HG02870 (cell line): Measurements from ENCODE around the gene ANP32A.

Experiments used
- ATAC-seq: cut with Tn5 transposase; IDR thresholded peaks from one replicate; pipeline ENCODE4 v1.9.1; 2021; ENCODE audit warnings: mild to moderate bottlenecking, moderate library complexity; ENCODE audit not compliant: unreplicated experiment

ANP32A gene

DNA sequence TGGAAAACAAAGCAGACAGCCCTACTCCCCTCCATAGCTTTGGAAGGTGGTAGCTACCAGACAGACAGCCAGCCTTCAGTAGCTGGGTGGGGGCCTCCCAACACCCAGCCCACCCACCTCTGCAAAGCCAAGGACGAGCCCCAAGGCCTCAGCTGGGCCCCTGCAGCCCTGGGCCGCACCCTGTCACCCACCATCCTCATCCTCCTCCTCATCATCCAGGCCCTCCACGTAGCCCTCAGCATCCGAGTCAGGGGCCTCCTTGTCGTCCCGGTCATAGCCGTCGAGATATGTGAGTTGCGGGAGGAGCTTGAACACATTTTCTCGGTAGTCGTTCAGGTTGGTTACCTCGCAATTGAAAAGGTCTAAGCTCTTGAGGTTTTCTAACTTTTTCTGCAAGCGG is 36.5 kb downstream of the ANP32A start:
- ATAC-seq = no peak

DNA sequence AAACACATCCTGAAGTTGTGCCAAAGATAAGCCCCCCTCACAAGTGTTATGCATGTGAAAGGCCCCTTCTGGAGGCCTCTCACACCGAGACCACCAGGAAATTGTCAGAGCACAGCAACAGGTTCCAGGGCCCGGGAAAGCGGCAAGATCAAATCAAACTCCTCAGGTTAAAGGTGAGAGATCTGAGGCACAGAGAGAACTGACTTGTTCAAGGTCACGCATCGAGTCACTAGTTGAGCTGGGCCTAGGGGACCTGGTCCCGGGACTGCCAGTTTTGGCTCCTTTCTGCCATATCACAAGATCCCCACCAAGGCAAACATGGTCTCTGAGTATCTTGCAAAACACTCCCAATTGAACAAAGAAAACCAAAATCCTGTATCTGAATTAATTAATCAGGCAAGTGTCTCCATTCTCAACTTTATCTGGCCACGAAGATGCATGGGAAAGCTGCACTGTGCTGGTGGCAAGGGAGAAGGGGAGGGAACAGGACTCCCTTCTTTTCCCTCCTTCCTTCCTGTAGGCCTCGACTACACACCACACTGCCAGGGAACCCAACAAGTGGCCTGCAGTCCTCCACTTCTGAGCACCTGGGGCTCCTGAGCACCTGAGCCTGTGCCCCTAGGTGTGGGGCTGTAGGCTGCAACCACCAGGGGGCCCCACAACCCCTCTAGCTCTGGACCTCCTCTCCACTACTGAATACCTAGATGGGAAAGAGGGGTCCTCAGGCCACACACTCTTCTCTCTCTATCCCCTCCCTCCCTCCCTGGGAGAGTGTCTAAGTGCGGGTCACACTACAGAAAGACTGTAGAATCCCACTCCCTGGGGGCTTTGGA is 37.3 kb downstream of the ANP32A start:
- ATAC-seq = no peak

DNA sequence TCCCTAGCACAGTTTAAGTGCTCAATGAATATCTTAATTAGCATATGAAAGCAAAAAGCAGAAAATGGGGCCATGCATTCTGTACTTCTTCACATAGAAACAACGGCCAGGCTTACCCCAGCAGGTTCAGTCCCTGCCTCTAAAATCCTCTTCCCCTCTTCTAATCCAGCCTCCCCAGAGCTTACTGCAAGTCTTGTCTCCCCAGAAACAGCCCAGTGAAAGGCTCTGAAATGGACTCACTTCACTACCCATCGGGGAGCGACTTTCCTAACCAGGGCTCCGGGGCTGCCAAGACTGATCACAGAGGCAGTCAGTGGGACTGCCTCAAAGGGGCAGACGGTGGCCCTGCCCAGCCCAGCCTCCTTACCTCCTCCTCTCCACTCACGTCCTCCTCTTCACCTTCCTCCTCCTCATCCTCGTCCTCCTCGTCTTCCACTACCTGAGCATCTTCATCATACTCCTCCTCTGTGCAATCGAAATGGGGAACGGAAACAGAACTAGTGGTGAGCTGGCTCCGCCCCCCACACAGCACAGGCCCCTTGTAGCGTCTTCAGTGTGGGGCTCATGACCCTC is 38.0 kb downstream of the ANP32A start:
- ATAC-seq = no peak

DNA sequence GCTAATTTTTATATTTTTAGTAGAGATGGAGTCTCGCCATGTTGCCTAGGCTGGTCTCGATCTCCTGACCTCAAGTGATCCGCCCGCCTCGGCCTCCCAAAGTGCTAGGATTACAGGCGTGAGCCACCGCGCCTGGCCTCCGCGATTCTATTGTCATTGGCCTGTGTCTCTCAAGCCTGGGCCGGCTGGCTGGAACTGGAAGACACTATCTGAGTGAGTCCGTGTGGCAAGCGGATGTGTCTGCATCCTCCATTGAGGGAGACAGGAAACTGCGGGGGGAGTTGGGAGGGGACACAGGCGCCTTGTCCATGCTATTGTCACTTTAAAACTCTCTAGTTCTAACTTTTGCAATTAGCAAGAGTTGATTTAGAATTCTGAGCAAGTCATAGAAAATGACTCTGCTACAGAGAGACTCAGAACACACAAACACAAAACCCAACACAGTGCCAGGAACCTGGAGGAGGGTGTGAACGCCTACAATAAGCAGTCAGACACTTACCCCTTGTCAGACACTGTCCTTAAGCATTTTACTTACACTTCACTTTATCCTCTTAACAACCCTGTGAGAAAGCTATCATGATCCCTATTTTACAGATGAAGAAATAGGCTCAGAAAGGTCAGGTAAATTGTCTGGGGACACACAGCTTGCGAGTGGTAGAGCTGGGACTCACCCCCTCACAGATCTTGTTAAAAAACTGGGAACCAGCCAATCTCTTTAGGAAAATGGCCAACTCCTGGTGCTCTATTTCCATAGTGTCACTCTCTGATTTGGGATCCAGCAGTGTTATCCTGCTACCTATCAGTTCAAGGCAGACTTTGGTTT is 38.7 kb downstream of the ANP32A start:
- ATAC-seq = no peak

DNA sequence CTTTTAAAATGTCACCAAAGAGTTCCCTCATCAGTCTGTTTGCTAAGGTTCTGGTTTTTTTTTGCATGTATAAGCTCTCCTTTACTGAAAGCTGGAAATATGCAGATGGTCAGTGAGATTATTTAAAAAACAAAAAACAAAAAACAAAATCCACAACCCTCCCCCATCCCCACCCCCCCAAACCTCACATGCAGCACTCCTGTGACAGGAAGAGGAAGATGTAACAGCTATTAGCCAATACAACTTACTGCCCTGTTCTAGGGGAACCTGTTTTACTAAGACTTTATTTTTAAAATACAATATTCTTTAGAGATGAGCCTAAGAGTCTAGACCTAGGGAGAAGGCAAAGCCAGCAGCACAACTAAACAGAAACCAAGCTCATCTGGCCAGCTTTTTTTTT is 39.5 kb downstream of the ANP32A start:
- no peak for ATAC-seq

DNA sequence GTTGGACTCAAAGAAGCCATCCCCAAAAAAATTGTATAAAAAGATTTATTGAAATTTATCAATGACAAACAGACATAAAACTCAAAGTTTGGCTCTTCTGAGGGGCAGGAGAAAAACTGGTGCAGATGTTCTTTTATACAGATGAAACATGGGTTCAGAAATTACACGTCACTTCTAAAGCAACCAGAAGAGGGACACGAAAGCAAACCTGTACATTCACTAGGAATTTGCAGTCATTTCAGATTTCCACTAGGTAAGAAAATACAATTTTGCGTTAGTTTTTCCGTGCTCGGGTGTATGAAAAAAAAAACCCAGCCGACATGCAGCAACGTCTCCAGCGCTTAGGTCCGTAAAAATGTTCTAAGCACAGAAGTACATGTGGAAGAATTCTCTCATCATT is 41.8 kb downstream of the ANP32A start:
- no peak for ATAC-seq

DNA sequence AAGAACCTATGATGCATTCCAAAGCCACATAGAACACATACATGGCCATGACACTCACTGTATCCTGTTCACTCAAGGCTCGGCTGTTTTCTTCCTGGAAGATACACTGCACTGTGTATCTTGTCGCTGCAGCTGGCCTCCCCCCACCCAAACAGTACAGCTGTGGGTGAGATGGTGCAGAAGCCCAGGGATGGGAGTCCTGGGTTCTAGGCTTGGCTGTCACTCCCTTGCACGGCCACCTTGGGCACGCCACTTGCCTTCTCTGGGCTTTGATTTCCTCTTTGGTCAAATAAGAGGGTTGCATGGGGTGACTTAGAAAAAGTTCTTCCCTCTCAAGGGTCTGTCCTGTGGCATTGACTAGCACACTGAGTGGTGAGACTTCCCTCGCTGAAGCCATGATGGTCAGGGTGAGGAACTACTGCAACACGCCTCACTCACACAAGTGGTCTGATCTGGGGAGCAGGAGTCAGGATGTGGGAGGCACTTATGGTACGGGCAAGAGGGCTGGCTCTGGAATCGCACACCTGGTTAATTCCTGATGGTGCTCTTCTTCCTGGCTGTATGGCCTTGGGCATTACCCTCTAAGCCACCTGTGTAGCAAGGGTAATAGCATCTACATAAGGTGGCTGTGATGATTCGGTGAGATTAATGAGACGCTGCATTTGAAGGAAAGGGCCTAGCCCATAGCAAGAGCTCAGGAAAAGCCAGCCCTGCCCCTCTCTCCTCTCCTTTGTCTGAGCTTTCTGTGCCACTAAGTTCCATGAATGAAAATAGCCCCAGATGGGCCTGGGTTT is 44.0 kb downstream of the ANP32A start:
- no peak for ATAC-seq

DNA sequence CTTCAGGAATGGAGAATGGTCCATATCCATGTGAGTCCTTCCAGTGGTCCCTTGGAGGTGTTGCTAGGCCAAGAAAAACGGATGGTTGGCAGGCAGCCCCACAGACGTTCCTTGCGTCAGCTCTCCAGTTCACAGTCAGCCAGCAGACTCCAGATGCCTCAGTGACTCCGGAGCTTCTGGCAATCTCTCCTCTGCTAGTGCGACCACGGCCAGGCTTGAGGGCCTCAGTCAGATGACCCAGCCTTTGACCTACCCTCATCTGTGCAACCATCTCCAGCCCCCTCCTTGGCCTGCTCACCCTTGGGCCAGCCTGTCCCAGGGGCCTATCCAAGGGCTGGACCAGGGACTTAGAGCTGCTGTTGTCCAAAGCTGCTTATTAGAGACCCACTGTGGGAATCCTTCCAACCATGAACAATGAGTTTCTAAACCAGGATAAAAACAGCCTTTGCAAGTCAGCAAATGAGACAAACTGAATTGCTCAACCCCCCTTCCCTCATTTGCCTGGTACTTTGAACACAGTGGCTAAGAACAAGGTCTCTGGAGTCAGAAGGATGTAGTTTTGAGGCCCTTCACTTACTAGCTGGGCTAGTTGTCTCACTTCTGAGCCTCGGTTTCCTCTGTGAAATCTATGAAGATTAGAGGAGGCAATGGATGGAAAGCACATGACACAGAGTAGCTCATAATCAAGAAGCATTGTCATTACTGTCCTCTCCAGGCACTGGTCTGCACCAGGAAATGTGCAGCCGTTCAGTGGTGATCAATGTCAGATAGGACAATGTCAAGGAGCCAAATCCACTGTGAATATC is 44.8 kb downstream of the ANP32A start:
- ATAC-seq = no peak

DNA sequence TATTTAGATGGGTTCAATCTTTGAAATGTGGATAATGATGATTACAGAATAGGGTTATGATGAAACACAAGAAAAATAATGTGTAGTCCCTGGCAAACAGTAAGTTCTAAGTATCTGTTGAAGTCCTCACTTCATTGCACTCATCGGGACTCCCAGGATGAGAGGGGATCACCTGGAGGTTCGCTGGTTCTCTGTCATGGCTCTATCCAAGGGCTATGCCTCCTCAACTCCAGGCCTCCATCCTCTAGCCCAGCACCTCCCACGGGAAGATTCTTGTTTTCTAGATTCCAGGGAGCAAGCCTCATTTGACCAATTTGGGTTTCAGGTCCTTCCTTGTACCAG is 45.5 kb downstream of the ANP32A start:
- ATAC-seq = no peak

DNA sequence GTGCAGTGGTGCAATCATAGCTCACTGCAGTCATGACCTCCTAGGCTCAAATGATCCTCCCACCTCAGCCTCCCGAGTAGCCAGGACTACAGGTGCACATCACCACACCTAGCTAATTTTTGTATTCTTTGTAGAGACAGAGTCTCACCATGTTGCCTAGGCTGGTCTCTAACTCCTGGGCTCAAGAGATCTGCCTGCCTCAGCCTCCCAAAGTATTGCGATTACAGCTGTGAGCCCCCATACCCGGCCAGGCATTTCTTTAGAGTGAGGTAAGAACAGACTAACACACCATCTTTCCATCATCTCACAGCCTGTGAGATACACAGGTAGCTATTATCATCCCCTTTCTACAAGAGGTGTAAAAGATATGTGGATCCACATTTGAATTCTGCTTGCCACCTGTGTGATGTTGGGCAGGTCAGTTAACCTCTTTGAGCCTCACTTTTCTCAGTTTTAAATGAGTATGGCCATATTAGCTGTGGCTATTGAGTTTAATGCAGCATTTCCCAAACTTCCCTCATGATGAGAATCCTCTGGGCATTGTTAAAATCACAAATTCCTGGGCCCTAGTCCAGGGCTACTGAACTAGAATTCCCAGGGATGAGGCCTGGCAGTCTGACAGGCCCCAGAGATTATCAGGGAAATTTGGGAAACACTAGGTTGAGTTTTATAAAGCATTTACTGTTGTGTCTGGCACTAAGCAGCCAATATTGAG is 46.0 kb downstream of the ANP32A start:
- no peak for ATAC-seq

DNA sequence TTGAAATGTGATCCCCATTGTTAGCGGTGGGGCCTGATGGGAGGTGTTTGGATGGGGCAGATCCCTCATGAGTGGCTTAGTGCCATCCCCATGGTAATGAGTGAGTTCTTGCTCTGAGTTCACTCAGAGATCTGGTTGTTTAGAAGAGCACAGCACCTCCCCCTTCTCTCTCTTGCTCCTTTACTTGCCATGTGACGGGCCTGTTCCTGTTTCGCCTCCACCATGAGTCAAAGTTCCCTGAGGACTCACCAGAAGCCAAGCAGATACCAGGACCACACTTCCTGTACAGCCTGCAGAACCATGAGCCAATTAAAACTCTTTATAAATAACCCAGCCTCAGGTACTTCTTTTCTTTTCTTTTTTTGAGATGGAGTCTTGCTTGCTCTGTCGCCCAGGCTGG is 46.6 kb downstream of the ANP32A start:
- no peak for ATAC-seq

DNA sequence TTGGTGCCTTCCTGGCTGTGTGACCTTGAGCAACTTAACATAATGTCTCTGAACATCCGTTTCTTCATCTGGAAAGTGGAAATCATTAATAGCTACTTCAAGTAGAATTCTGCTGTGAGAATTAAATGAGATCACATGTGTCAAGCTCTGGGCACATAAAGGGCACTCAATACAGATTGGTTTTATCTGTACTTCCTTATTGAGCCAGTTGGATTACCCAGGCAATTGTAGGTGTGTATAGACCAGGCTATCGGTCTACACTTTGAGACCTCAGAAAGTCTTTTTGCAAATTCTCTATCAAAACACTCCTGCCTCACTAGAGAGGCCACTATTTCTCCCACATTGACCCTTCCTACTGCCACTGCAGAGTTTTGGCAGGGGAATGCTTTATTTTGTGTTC is 47.7 kb downstream of the ANP32A start:
- ATAC-seq = no peak

DNA sequence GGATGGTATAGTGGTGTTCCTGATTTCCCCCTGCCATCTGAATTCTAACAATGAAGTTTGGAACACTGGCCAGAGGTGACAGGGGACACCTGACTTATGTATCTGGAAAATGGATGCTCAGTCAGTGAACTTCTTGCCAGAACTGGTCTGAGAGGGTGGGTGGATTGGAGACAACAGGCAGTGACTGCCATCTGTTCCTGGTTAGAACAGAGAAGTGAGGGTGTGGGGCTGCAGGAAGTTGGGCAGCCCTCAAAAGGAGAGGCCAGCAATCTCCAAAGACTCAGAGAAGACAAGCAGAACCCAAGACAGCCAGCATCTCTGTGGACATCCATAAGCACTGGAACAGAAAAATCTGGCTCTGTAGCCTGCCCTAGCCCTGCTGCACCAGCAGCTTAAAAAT is 50.5 kb downstream of the ANP32A start:
- ATAC-seq = no peak

DNA sequence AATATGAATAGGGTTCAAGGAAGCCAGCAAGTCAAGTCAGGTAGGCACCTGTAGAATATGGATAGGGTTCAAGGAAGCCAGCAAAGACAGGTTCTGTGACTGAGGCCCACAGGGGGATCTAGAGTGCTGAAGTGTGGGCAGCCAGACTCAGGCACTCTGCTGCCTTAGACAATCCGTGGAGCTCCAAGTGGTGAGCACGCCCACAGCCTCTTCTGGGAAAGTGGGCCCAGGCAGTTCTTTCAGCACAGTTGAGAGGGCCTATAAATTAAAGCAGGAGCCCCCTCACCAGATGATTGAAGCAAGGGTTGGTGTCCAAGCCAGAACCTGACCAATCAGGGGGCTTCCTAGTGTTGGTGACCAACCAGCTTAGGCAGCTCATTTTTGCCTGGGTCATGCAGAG is 51.0 kb downstream of the ANP32A start:
- ATAC-seq = no peak

DNA sequence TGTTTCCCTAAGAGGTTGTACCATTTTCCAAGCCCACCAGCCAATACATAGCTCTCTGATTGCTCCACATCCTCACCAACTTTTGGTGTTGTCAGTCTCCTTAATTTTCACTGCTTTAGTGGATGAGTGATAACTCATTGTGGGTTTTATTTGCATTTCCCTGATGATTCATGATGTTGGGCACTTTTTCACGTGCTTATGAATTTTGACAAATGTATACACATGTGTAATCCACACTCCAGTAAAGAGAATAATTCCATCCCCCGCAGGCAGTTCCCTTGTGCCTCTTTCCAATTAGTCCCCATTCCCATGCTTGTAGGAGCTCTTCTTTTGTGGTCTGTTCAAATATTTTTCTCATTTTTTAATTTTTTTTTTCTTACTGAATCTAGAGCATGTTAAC is 52.4 kb downstream of the ANP32A start:
- no peak for ATAC-seq

DNA sequence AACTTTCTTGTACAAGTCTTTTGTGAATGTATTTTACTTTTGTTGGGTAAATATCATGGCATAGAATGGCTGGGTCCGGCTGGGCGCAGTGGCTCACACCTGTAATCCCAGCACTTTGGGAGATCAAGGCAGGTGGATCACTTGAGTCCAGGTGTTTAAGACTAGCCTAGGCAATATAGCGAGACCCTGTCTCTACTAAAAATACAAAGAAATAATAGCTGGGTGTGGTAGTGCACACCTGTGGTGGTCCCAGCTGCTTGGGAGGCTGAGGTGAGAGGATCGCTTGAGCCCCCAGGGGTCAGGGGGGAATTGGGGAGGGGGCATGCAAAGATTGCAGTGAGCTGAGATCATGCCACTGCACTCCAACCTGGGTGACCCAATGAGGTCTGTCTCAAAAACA is 52.9 kb downstream of the ANP32A start:
- no peak for ATAC-seq

DNA sequence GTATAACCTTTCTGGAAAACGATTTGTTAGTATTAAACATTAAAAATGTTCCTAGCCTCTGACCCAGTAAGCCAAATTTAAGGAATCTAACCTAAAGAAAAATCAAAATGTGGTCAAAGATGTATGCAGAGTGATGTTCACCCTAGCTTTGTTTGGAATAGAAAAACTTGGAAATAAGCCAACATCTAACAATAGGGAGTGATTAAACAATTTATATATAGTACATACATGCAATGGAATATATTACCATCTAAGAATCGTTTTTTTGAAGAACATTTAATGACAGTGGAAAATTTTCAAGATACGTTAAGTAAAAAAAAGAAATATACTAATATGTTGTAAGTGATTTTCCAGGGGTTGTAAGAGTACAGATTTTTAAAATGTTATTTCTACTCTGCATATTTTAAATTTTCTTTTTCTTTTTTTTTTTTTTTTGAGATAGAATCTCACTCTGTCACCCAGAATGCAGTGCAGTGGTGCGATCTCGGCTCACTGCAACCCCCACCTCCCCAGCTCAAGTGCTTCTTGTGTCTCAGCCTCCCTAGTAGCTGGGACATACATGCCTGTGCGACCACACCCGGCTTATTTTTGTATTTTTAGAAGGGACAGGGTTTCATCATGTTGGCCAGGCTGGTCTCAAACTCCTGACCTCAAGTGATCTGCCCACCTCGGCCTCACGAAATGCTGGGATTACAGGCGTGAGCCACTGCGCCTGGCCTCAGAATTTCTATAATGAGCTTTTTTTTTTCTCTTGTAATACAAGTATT is 54.9 kb downstream of the ANP32A start:
- no peak for ATAC-seq

DNA sequence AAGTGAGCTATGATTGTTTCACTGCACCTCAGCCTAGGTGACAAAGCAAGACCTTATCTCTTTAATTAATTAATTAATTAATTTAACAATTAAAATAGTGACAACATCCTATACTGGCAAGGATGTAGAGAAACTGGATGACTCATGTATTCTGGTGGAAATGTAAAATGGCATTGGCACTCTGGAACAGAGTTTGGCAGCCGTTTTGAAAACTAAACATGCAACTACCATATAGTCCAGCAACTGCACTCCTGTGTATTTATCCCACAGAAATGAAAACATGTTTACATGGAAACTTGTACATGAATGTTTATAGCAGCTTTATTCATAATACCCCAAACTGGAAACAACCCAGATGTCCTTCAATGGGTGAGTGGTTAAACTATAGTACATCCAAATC is 56.6 kb downstream of the ANP32A start:
- ATAC-seq = no peak

DNA sequence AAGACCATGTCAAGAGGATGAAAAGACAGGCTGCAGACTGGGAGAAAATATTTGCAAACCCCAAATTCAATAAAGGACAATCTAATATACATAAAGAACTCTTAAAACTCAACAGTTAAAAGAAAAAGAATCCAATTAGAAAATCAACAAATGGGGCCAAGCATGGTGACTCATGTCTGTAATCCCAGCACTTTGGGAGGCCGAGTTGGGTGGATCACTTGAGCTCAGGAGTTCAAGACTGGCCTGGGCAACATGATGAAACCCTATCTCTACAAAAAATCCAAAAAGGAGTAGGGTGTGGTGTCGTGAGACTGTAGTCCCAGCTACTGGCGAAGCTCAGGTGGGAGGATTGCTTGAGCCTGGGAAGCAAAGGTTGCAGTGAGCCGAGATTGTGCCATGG is 57.6 kb downstream of the ANP32A start:
- ATAC-seq = no peak
